HG03378 (cell line): ENCODE results near the gene RGL2.
"Not testable (repeated sequence)": the region's sequence is repeated elsewhere in the genome, so short reads cannot be mapped to it uniquely, and the experiment has no call there.

Source experiments
- ATAC-seq: cut with Tn5 transposase; IDR thresholded peaks from one replicate; pipeline ENCODE4 v1.9.1; 2021; ENCODE audit warnings: mild to moderate bottlenecking, moderate library complexity; ENCODE audit not compliant: unreplicated experiment

RGL2 gene

GRCh38 chr6:33294086-33294823 is 4.5 kb downstream of the RGL2 start:
- no peak for ATAC-seq

GRCh38 chr6:33292996-33293682 is 5.6 kb downstream of the RGL2 start:
- no peak for ATAC-seq

DNA sequence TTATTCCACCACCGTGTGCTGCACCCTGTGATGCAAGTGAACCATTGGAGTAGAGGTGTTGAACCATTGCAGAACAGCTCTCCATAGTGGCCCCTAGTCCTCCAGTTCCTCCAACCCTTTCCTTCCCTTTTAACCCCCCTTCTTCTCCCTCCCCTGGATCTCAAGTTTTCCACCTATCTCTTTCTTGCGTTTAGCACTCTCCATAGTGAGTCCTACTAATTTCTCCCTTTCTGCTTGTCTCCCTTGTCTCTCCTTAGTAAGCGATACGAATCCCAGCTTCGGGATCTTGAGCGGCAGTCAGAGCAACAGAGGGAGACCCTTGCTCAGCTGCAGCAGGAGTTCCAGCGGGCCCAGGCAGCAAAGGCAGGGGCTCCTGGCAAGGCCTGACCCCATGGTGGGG is 8.3 kb downstream of the RGL2 start:
- ATAC-seq = no peak

- no peak for ATAC-seq
Measured at GRCh38 chr6:33289784-33290315, 8.9 kb downstream of the RGL2 start.

DNA sequence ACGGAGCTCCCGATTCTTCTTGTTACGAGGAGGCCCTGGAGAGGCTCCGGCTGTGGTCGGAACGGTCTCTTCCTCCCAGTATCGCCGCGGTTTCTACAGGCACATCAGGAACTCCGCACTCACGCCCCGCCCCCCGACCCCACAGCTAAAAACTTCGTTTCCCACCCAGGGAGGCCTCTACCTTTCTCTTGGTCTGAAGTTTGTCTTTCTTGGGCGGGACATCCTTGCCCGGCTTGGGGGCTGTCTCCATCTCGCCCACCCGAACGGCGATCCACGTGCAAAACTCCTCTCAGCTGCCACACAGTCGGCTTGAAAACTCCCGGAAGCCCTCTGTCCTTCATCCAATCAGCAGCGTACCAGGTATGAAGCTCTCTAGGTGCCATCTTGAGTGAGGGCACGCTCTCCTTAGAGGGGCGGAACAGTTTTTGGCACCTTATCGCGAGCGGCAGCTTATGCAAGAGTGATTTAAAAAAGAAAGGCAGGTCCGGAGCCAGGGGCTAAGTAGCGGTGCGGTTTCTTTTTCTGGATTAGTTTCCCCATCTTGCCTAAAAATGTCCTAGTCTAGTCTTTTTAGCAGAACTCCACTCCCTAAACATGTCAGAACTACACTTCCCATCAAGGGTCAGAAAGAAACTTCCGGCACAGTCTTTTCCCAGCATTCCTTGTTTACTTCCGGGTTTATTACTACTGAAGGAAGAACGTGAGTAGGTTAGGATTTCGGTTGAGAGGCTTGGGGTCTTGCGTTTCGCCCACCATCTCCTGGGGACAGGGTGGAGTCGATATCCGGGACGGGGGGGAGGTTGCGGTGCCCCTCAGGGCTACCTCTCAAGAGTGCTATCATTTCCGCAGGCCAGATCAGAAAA is 9.6 kb downstream of the RGL2 start, which contains the start of the genes PFDN6 and WDR46:
TSS of gene PFDN6 (plus strand) at position 681 of the 863 bp plus-strand sequence. CDS start 256 bp downstream, outside the sequence.
TSS of gene WDR46 (minus strand) at position 319 of the 863 bp plus-strand sequence. CDS start at position 250, 69 bp downstream.
- peak; percentile 74 for ATAC-seq

DNA sequence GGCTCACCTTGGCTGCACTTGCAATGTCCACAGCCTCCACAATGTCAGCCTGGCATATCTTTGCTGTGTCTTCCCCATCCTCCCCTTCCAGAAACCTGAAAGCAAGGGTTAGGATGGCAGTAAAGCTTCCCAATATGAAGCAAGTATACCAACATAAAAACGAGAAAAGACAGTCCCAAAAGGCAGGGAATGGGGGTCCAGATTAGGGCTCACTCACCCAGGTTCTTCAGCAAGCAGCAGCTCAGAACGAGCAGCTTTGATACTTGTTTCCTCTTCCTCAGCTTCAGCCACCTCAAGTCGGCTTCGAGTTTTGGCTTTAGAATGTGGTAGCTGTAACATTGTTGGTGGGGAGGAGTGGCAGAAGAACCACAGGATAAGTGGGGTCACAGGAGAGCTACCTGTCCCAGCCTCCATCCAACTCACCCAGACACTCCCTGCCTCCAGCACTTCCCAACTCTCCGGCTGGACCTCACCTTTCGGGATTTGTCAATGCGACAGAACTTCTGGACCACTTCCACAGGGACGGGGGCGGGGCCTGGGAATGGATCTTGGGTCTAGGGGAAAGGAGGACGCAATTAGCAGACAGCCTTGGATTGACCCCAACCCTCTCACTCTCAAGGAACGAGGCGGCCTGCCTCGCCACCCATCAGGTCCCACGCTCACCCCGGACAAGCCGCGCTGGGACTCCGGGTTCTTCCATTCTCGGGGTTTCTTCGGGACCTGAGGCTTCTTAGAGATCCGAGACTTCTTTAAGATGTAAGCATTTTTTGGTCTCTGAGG is 10.4 kb downstream of the RGL2 start:
- no peak for ATAC-seq

- ATAC-seq = no peak
Measured at GRCh38 chr6:33286946-33287914, 11.5 kb downstream of the RGL2 start.

DNA sequence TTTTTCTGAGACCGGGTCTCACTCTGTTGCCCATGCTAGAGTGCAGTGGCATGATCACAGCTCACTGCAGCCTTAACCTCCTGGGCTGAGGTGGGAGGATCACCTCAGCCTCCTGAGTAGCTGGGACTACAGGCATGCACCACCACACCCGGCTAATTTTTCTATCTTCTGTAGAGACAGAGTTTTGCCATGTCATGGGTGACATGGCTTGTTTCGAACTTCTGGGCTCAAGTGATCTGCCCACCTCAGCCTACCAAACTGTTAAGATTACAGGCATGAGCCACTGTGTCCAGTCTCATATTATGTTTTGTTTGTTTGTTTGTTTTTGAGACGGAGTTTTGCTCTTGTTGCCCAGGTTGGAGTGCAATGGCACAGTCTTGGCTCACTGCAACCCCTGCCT is 13.5 kb downstream of the RGL2 start:
- ATAC-seq = not testable (repeated sequence)

DNA sequence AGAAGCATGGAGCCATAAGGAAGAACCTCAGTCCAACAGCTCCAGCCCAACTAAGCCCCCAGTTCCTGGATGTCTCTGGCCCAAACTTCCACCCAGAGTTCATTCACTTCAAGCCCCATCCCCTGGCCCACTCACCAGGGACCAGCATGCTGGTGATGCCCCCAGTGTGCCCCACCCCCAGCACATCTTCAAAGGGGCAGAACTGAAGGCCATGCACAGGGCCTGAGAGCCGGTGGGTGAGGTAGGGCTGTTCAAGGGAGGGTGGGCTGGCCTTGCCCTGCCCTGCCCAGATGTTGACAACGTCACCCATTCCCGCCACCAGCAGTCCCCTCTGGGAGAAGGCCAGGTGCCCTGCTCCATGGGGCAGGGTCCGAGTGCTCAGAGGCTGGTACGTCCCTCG is 18.2 kb downstream of the RGL2 start:
- no peak for ATAC-seq

DNA sequence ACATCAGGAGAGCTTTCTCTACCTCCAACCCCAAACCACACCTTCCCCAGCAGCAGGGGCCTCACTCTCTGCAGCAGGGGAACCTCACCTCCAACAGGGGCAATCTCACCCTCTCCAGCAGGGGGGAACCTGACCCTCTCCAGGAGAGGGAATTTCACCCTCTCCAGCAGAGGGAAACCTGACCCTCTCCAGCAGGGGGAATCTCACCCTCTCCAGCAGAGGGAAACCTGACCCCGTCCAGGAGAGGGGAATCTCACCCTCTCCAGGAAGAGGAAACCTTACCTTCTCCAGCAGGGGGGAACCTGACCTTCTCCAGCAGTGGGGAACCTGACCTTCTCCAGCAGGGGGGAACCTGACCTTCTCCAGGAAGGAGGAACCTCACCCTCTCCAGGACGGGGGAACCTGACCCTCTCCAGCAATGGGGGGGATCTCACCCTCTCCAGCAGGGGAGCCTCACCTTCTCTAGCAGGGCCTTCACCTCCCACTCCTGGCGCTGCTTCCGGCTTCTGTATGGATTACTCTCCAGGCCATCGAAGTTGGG is 18.7 kb downstream of the RGL2 start:
- ATAC-seq = no peak

- ATAC-seq = no peak
Measured at GRCh38 chr6:33279257-33279695, 19.5 kb downstream of the RGL2 start.

DNA sequence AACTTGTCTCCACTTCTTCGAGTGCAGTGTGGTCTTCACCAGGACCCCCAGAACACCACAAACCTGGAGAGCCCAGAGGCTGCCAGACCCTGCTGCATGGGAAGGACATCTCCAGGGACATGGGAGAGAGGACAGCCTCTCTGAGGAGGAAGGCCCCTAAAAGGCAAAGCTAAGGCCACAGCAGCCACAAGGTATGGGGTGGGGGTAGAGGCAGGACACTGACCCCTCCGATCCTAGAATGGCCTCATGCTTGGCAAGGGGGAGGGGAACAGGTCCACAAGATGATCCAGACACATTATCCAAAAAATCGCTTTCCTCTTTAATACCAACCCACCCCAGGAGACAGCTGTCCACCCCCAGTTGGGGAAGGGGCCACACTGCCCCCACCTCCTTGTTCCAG is 19.9 kb downstream of the RGL2 start:
- ATAC-seq = no peak

DNA sequence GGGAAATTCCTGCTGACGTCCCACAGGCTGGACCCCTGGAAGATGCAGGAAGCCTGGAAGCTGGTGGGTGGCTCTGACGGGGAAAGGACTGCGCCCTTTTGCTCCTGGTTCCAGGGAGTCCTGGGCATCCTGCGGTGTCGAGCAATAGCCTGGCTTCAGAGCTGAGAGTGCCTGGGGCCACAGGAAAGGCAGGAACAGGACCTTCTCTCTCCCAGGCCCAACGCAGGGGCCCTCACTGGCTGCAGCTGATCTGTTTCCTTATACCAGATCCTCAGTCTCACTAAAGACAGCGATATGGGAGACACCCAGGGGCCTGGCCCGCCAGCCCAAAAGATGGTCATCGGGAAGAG is 20.4 kb downstream of the RGL2 start:
- ATAC-seq = no peak

DNA sequence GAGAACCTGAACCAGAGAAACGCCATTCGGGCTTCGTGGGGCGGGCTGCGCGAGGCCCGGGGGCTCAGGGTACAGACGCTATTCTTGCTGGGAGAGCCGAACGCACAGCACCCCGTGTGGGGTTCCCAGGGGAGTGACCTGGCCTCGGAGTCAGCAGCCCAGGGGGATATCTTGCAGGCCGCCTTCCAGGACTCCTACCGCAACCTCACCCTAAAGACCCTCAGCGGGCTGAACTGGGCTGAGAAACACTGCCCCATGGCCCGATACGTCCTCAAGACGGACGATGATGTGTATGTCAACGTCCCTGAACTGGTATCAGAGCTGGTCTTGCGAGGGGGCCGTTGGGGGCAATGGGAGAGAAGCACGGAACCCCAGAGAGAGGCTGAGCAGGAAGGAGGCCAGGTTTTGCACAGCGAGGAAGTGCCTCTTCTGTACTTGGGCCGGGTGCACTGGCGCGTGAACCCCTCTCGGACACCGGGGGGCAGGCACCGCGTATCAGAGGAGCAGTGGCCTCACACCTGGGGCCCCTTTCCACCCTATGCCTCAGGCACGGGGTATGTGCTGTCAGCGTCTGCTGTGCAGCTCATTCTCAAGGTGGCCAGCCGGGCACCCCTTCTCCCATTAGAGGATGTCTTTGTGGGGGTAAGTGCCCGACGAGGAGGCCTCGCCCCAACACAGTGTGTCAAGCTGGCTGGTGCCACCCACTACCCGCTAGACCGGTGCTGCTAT is 20.9 kb downstream of the RGL2 start:
- ATAC-seq = no peak

DNA sequence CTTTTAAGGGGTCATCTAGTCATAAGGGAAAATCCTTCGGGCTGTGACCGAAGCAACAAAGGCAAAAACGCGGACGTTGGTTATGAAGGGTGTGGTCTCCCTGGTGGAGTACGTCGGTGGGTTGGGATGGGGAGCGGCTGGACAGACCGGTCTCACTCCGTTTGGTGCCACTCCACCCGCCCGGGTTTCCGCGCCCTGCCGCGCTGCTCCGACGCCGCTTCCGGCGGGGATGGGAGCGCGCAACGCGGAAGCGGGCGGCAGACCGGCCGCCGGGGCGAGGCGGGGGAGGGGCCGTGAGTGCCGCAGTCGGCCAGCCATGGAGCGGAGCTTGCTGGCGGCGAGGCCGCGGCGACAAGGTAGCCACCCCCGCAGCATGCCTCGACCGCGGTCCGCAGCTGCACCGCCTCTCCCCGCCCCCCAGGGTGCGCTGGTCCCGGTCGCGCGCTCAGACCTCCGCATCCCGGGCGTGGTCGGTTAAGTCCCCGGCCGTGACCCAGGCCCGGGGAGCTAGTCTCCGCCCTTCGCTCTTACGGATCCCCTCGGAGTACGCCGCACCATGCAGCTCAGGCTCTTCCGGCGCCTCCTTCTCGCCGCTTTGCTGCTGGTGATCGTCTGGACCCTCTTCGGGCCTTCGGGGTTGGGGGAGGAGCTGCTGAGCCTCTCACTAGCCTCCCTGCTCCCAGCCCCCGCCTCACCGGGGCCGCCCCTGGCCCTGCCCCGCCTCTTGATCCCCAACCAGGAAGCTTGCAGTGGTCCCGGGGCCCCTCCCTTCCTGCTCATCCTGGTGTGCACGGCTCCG is 21.7 kb downstream of the RGL2 start, which contains the start of gene B3GALT4:
TSS of gene B3GALT4 (plus strand) at position 260 of the 799 bp plus-strand sequence. CDS start at position 557, 297 bp downstream.
- peak; percentile 34 for ATAC-seq

DNA sequence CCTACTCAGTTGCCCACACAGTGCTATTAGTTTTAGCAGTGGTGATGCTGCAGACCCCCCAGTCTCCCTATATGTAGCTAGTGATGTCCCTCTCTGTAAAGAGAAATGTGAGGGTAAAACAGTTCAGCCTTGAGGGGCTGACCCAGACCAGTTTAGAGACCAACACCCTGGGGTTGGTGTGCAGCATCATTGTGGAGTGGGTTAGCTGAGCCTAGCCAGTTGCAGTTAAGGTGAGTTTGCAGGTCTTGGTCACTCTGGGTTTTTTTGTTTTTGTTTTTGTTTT is 22.2 kb downstream of the RGL2 start:
- peak; percentile 1 for ATAC-seq

- ATAC-seq = not testable (repeated sequence)
Measured at GRCh38 chr6:33275795-33276580, 22.8 kb downstream of the RGL2 start.
